Endodermal cell (in vitro differentiated cells): ENCODE results near the gene WIPF1. TPM values are rescaled to one million over a fixed set of nuclear protein-coding genes. Genes with fewer than 3 reads are reported as not detected.

Experiments used
- DNase-seq: peaks from one replicate; pipeline ENCODE4 v3.0.0-alpha.2; 2017
- H3K27ac ChIP-seq: 2 replicates; pipeline ENCODE4 v1.5.1; 2013; ENCODE audit warnings: mild to moderate bottlenecking, low read depth, low read length, moderate library complexity
- H3K27me3 ChIP-seq: 2 replicates; pipeline ENCODE4 v1.6.1; 2013; ENCODE audit warnings: mild to moderate bottlenecking, low read length, moderate library complexity; ENCODE audit not compliant: insufficient read depth, control insufficient read depth, poor library complexity, severe bottlenecking
- H3K36me3 ChIP-seq: 2 replicates; pipeline ENCODE4 v1.7.0; 2013; ENCODE audit warnings: mild to moderate bottlenecking, low read length, moderate library complexity; ENCODE audit not compliant: control insufficient read depth, insufficient read depth
- H3K4me1 ChIP-seq: one replicate; pipeline ENCODE4 v1.7.0; 2013; ENCODE audit warnings: low read length; ENCODE audit not compliant: control insufficient read depth, insufficient read depth
- H3K4me3 ChIP-seq: 2 replicates; pipeline ENCODE4 v1.5.1; 2013; ENCODE audit warnings: mild to moderate bottlenecking, low read length, moderate library complexity
- H3K9ac ChIP-seq: 2 replicates; pipeline ENCODE4 v1.6.1; 2013; ENCODE audit warnings: mild to moderate bottlenecking, low read length, moderate library complexity; ENCODE audit not compliant: poor library complexity, severe bottlenecking; ENCODE audit errors: extremely low read depth
- H3K9me3 ChIP-seq: 2 replicates; pipeline ENCODE4 v1.6.1; 2013; ENCODE audit warnings: mild to moderate bottlenecking, low read length, moderate library complexity; ENCODE audit not compliant: control insufficient read depth
- H3K27ac Mint-ChIP-seq: 2 replicates; pipeline ENCODE4 v1.8.0; 2020; ENCODE audit warnings: mixed read lengths
- H3K27me3 Mint-ChIP-seq: 2 replicates; pipeline ENCODE4 v1.8.0; 2021; ENCODE audit warnings: mild to moderate bottlenecking, mixed read lengths; ENCODE audit not compliant: insufficient read depth
- H3K36me3 Mint-ChIP-seq: 2 replicates; pipeline ENCODE4 v1.8.0; 2020; ENCODE audit warnings: low read depth, mixed read lengths
- H3K4me1 Mint-ChIP-seq: 2 replicates; pipeline ENCODE4 v1.8.0; 2020; ENCODE audit warnings: mixed read lengths
- H3K4me3 Mint-ChIP-seq: 2 replicates; pipeline ENCODE4 v1.8.0; 2020; ENCODE audit warnings: mild to moderate bottlenecking, moderate library complexity, mixed read lengths
- H3K9me3 Mint-ChIP-seq: 2 replicates; pipeline ENCODE4 v1.8.0; 2020; ENCODE audit warnings: mild to moderate bottlenecking, mixed read lengths
- CTCF ChIP-seq: fragments of 200-600 bp; sonication (generic); conservative IDR thresholded peaks from 2 replicates; pipeline ENCODE4 v1.5.0; 2021; ENCODE audit warnings: antibody characterized with exemption, mild to moderate bottlenecking
- WGBS, 2 experiments: methylation state at CpG; one replicate each; pipeline versions ENCODE4 v1.1.5 to v1.1.7; 2013; ENCODE audit warnings: missing lambda C conversion rate in 2 of 2, mixed read lengths in 1 of 2; ENCODE audit not compliant: insufficient coverage in 1 of 2, insufficient read length in 1 of 2; 5-methylcytosine and 5-hydroxymethylcytosine counted together
- total RNA-seq, 2 donors: library from RNA; stranded (reverse); fragmentation: NEBNext Ultra II Directional in 1 of 2; extraction: Animal tissue kit (Norgen Biotek cat#: 25700) in 1 of 2; gene quantifications; 2 replicates in 1 of 2; 3 replicates in 1 of 2; pipeline ENCODE4 v1.2.1, GENCODE V29; 2021

Gene WIPF1
- total RNA-seq, 2 donors from 2014 or later, result 21.5 to 28.5 TPM

DNA sequence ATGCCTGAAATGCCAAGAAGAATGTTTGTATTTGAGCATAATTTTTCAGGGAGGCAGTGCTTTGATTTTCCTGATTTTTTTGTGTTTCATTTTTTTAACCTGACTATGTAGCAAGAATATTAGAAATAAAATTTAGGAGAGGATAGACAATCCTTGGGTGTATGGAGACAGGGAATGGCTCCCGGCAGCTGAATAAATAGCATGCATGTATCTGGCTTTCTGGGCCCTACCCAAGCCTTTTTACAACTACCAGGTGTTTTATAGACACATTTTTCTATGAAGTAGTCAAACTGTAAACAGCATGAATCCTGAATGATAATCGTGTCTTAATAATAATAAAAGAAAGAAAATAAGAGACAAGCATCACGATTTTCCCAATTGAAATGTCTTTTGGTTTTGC, 52.4 kb downstream of the WIPF1 start:
- H3K9ac ChIP-seq, result no peak overlapping the region
- H3K9me3 Mint-ChIP-seq, result peaks cover 13% of the 10 kb centered on the region
- no peak overlapping the region for H3K27ac Mint-ChIP-seq
- 96 to 100% methylated on average over 2 to 3 of the region's 3 CpGs for WGBS, 2 experiments
- H3K27me3 Mint-ChIP-seq, result no peaks in the 10 kb centered on the region
- H3K4me3 Mint-ChIP-seq, result no peak overlapping the region
- DNase-seq, result no peak
- H3K9me3 ChIP-seq, result no peaks in the 10 kb centered on the region
- H3K4me1 ChIP-seq, result no peaks in the 10 kb centered on the region
- TF ChIP-seq CTCF, result no peak
- no peak overlapping the region for H3K4me3 ChIP-seq
- H3K4me1 Mint-ChIP-seq, result no peaks in the 10 kb centered on the region
- no peaks in the 10 kb centered on the region for H3K36me3 ChIP-seq
- H3K36me3 Mint-ChIP-seq, result no peaks in the 10 kb centered on the region
- H3K27ac ChIP-seq, result no peak overlapping the region
- H3K27me3 ChIP-seq, result no peaks in the 10 kb centered on the region

GRCh38 chr2:174544802-174545201, 52.8 kb downstream of the WIPF1 start:
- no peaks in the 10 kb centered on the region for H3K9me3 ChIP-seq
- H3K36me3 ChIP-seq, result no peaks in the 10 kb centered on the region
- H3K9ac ChIP-seq, result no peak overlapping the region
- Mint-ChIP-seq H3K4me1 (no peaks in the 10 kb centered on the region), H3K27me3 (no peaks in the 10 kb centered on the region), H3K9me3 (peaks cover 9% of the 10 kb centered on the region), H3K36me3 (no peaks in the 10 kb centered on the region), H3K27ac (no peak overlapping the region), H3K4me3 (no peak overlapping the region)
- TF ChIP-seq CTCF, result no peak
- H3K4me1 ChIP-seq, result no peaks in the 10 kb centered on the region
- DNase-seq, result no peak
- 91% methylated on average over 4 to 5 of the region's 5 CpGs for WGBS, 2 experiments
- H3K27me3 ChIP-seq, result no peaks in the 10 kb centered on the region
- no peak overlapping the region for H3K4me3 ChIP-seq
- H3K27ac ChIP-seq, result no peak overlapping the region

DNA sequence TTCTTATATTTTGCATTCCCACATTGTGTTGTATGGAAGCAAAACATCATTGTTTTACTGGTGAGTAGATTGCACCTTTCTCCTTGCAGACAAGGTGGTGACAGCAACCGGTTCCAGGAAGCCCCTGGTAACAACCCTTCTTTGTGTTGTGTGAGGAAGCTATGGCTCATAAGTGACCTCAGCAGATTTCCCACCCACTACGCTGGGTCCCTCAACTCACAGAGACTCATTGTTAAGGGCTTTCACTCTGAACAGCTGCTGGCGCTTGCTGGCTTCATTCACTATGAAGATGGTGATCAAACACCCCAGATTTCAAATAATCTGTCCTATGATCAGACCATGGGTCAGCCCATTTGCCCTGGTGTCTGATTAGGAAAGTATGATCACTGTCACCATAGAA, 53.4 kb downstream of the WIPF1 start:
- peaks cover 7% of the 10 kb centered on the region for H3K9me3 Mint-ChIP-seq
- no peaks in the 10 kb centered on the region for H3K4me1 Mint-ChIP-seq
- Histone ChIP-seq H3K27me3 (no peaks in the 10 kb centered on the region), H3K36me3 (no peaks in the 10 kb centered on the region), H3K27ac (no peak overlapping the region), H3K9ac (no peak overlapping the region), H3K4me3 (no peak overlapping the region), H3K9me3 (no peaks in the 10 kb centered on the region), H3K4me1 (no peaks in the 10 kb centered on the region)
- H3K4me3 Mint-ChIP-seq, result no peak overlapping the region
- DNase-seq, result no peak
- 96% methylated on average over 2 to 3 of the region's 3 CpGs for WGBS, 2 experiments
- H3K36me3 Mint-ChIP-seq, result no peaks in the 10 kb centered on the region
- no peak overlapping the region for H3K27ac Mint-ChIP-seq
- no peaks in the 10 kb centered on the region for H3K27me3 Mint-ChIP-seq
- no peak for TF ChIP-seq CTCF
